GM19025 (cell line): ENCODE results near the gene CDV3.
"Not testable (repeated sequence)": the region's sequence is repeated elsewhere in the genome, so short reads cannot be mapped to it uniquely, and the experiment has no call there.

Experiments
- ATAC-seq: cut with Tn5 transposase; IDR thresholded peaks from one replicate; pipeline ENCODE4 v1.9.1; 2021; ENCODE audit warnings: mild to moderate bottlenecking, low read depth, moderate library complexity; ENCODE audit not compliant: unreplicated experiment

CDV3 gene, protein sequence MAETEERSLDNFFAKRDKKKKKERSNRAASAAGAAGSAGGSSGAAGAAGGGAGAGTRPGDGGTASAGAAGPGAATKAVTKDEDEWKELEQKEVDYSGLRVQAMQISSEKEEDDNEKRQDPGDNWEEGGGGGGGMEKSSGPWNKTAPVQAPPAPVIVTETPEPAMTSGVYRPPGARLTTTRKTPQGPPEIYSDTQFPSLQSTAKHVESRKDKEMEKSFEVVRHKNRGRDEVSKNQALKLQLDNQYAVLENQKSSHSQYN

DNA sequence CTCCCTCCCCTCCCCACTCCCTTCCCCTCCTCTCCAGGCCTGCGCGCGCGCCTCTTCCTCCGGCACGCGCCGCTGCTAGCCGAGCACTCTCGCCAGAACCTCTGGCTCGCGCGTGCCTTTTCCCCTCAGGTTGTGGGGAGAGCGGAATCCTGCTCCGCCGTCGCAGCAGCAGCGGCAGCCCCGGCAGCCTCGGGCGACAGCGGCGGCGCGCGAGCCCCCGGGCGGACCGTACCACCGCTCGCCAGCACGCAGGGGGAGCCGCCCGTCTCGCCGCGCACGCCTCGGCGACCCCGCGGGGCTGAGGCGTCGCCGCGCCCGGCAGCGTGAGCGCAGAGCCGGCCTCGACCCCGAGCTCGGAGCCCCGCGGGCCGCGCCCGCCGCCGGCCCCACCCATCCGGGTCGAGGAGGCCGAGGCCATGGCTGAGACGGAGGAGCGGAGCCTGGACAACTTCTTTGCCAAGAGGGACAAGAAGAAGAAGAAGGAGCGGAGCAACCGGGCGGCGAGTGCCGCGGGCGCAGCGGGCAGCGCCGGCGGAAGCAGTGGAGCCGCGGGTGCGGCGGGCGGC lies at the start of gene CDV3:
Gene CDV3 (plus strand): TSS at position 58 of the 566 bp plus-strand sequence. CDS start 359 bp downstream, at position 417.
- ATAC-seq = peak; percentile 40

DNA sequence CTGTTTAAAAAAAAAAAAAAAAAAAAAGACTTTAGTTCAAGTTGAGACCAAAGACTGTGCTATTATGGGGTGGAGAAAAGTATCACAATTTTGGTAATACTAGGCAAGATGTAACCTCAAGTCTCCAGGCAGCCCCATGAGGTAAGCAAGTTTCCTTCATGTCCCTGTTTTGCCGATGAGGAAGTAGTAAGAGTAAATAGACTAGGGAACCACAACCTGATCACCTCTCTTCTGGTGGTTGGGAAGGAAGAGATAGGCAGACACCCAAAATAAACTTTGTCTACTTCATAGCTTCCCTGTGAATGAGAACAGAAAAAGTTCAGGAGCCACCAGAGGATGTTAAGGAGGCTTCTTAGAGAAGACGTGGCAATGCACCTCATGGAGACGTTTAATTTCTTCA lies 49.7 kb upstream of the CDV3 start:
- ATAC-seq = not testable (repeated sequence)

DNA sequence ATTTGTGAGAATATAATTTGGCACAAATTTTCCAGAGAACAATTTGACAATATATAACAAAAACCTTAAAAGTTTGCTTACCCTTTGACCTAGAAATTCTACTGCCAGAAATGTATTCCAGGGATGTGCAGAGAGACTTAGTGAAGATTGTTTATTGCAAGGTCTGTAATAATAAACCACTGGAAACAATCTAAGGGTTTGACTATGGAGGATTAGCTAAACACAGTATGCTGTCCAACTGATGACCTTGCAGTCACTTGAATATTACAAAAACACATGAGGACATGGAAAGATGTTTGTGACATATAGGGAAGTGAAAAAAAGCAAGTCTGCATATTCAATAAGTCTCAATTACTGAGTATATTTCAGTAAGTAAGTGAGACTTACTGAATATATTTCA lies 48.1 kb upstream of the CDV3 start:
- ATAC-seq = no peak

DNA sequence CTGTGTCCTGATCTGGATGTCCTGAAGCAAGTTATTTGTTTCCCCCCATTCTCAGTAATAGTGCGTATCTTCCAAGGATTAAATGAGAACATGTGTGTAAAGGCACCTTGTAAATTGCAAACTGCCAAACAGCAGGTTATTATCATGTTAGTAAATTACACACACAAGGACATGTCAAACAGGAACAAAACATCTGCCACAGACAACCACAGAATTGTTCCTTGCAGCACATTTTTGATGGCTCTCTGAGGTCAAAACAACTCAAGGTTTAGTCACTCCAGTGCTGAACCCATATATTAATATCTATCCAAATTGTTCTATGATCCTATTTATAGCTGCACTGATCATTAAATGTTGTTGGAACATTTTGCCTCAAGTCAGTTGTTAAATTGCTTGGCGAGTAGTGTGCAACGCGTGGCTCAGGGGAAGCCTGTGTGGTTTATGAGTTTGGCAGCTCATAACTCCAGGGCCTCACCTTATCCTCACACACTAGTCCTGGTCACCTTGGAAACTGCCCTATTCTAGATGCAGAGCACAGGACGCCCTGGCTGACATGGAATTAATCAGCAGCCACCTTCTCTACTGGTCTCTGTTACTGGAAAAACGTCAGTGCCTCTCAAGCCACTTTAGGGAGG lies 46.3 kb upstream of the CDV3 start:
- ATAC-seq = no peak

DNA sequence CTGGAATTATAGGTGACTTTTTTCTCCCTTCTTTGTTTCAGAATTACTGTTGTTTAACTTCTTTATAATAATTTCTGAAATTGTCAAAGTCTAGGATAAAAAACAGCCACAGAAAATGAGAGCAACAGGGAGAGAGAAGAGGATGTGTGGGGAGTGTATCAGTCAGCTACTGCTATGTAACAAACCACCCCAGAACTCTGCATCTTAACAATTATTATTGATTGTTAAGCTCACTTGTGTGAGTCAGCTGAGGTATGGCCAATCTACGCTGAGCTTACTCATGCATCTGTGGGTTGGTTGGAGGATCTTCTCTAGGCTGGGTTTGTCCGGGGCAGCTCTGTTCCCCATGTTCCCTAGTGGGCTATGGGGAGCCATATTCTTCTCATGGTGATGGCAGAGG lies 43.7 kb upstream of the CDV3 start:
- no peak for ATAC-seq

DNA sequence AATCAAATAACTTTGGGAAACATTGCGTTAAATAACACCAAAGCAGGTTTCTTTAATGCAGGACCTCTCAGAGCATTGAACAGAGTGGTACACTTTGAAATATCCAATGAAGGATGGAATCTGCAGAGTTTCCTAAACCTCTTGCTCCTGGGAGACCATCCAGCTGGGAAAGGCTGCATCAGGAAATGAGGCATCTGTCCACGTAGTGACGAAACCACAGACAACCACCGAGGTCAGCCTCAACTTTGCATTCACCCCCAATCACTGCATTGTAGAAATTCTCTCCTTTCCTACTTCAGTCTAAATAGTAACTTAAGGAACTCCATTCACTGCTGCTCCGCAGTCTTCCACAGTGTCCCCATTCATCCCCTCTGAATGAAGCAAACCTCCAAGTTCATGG lies 41.5 kb upstream of the CDV3 start:
- ATAC-seq = no peak

DNA sequence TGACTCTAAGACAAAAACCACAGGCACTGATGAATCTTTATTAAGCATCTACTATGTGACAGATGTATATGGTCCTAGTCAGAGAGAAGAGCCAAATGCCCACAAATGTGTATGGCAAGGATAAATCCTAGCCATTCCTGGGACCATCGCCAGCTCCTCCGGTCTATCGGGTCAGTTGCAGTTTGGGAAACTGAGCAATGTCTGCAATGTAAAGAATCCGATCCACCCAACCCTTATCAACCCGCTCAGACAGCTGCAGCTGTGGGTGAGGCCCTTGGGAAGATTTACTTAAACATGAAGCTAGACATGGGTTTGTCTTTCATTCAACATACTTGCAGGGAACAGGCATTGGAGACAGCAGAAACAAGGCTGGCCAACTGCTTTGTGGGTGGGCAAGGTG lies 40.5 kb upstream of the CDV3 start:
- ATAC-seq = no peak

DNA sequence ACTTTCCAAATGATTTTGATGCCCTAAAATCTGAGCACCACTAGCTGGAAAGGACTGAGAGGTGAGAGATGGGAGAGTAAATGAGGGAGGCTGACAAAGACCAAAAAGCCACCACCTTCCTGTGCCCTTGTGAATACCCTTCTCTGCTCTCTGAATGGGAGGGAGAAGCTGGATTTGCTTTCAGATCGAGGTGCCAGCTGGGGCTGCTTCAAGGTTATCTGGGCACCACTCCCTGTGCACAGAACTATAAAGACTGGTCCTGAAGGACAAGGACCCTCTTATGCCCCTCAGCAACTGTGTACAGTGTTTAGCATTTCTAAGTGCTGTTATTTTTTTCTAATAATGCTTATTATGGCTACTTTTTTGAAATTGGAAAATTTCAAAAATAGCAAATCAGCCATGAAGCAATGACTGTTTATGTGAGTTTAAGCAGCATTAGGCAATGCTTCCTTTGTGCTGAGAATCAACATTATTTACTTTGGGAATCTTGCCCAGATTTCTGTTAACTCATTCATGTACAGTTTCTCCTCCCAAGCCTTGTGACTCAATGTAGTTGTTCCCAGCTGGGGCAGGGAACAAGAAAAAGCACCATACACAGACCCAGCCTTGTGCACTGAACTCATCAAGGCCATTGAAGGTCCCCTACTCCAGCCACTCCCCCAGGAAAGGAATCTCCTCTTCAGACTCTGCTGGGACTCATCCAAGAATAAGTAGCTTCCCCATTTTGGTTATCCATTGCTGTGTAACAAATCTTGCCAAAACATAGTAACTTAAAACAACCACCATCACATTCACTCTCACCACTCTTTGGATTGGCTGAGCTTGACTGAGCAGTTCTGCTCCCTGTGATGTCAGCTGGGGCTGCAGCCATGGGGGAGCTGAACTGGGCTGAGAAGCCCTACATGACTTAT lies 37.3 kb upstream of the CDV3 start:
- no peak for ATAC-seq

DNA sequence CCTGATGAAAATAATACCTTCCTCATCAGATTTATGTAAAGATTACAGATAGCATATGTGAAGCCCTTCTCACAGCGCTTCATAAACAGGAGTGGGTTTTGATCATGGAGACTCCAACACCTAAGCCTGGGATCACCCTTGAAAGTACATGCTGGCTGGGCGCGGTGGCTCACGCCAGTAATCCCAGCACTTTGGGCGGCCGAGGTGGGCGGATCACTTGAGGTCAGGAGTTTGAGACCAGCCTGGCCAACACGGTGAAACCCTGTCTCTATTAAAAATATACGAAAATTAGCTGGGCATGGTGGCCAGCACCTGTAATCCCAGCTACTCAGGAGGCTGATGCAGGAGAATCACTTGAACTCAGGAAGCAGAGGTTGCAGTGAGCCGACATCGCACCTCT lies 36.4 kb upstream of the CDV3 start:
- not testable (repeated sequence) for ATAC-seq

DNA sequence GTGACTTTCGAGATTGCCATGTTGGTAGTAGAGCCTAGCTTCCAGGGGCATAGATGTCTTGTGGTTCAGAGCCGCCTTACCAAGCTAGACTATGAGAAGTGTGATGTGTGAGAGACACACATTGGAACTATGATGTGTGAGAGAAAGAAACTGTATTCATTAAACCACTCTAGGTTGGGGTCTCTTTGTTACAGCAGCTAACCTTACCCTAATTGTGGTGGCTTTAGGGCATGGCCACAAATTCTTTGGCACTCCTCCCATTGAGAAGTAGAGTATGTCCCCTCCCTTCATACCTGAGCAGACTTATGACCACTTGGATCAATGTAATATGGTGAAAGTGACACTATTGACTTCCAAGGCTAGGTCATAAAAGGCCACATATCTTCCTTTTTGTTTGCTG lies 35.3 kb upstream of the CDV3 start:
- ATAC-seq = no peak

DNA sequence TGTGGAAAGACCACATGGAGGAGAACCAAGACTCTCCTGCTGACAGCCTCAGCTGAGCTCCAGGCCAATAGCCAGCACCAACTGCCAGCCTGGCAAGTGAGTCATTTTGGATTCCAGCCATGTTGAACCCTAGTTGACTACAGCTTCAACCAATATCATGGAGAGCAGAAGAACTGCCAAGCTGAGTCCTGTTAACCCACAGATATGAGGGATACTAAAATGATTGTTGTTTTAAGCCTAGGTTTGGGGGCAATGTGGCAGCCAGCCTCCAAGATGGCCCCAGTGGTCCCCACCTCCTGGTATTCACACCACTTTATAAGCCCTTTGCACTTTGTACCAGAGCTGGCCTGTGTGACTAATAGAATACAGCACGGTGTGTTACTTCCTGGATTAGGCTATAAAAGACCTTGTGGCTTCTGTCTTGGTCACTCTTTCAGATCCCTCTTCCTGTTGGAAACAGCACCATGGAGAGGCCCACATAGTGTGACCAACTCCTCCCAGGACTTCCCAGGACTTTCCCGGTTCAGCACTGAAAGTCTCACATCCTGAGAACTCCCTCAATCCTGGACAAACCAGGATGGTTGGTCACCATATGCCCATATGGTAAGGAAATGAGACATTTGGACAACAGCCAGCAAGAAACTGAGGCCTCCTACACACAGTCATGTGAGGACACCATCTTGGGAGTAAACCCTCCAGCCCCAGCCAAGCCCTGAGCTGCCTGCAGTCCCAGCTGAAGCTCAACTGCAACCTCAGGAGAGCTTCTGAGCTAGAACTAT lies 32.4 kb upstream of the CDV3 start:
- peak; percentile 71 for ATAC-seq

DNA sequence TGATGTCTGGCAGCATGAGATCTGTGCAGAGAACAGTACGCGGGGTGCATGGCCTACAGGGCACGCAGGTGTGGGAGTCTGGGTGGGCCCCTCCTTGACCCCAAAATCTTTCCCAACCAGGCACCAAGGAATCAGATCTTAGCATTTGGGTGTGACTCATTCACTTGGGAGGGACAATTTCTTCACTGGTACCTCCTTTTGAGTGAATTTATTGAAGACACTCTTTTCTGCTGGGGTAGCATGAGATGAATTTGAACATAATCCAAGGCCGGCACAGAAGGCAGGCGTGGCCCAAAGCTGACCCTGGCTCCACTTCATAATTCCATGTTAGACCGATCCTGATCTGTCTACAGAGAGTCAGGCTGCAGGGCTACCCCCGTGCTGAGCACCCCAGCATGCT lies 30.6 kb upstream of the CDV3 start:
- ATAC-seq = no peak

DNA sequence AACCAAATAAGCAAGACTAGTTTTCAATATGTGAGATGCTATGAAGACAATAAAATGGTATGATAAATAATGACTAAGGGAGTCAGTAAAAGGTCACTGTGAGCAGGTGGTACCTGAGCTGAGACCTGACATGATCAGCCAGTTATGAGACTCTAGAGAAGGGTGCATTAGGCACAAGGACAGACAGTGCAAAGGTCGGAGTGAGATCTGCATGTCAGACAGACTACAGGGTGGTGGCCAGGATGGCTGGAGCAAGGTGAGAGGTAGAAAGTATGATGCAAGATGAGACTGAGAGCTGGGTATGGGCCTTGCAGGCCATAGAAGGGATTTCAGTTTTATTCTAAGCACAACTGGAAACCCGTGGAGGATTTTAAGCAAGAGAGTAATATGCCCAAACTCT lies 28.5 kb upstream of the CDV3 start:
- ATAC-seq = not testable (repeated sequence)

DNA sequence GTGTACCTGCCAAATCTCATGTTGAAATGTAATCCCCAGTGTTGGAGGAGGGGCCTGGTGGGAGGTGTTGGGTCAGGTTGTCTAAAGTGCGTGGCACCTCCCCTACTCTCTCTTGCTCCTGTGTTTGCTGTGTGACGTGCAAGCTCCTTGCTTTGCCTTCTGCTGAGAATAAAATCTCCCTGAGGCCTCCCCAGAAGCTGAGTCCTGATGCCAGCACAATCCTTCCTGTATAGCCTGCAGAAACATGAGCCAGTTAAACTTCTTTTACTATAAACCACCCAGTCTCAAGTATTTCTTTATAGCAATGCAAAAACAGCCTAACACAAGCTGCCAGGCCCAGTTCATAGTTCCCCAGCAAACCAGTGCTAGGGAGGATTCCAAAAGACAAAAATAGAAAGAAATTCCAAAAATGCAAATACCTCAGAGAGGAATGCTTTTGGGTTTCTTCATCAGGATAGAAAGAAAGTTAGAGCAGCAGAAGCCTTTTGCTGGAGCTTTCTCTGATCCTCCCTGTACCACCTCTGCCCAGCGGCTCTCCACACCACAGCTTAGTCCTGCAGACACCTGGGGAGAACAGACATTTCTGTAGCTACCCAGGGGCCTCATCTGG lies 25.9 kb upstream of the CDV3 start:
- no peak for ATAC-seq

DNA sequence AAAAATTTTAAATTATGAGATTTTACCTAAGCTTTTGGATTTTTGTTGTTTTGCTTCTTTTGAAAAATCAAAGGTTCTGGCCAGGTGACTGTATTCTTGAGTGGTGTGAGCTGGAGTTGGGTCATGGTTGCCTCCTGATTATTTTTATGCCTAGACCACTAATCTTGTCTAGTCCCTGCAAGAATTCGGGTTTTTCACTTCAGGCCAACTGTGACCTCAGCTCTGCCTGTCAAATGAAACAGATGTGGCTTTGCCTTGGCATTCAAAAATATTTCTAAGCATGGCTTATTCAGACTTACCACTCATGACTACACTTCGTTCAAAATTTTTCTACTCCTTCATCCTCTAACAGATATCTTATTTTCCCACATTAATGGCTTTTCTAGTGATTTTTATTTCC lies 25.4 kb upstream of the CDV3 start:
- ATAC-seq = no peak

DNA sequence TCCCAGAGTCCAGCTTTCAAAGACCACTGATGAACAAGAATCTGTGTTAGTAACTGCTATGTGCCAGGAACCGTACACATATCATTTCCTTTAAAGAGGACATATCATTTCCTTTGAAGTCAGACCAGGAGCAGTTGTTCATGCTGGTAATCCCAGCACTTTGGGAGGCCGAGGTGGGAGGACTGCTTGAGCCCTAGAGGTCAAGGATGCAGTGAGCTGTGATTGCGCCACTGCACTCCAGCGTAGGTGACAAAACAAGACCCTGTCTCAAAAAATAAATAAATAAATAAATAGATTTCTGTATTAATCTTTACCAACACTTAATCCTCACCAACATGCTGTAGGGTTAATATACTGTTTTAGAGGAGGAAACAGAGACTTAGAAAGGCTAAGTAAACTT lies 23.9 kb upstream of the CDV3 start:
- no peak for ATAC-seq

DNA sequence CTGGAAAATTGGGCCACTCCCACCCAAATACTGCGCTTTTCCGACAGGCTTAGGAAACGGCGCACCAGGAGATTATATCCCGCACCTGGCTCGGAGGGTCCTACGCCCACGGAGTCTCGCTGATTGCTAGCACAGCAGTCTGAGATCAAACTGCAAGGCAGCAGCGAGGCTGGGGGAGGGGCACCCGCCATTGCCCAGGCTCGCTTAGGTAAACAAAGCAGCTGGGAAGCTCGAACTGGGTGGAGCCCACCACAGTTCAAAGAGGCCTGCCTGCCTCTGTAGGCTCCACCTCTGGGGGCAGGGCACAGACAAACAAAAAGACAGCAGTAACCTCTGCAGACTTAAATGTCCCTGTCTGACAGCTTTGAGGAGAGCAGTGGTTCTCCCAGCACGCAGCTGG lies 21.9 kb upstream of the CDV3 start:
- not testable (repeated sequence) for ATAC-seq

DNA sequence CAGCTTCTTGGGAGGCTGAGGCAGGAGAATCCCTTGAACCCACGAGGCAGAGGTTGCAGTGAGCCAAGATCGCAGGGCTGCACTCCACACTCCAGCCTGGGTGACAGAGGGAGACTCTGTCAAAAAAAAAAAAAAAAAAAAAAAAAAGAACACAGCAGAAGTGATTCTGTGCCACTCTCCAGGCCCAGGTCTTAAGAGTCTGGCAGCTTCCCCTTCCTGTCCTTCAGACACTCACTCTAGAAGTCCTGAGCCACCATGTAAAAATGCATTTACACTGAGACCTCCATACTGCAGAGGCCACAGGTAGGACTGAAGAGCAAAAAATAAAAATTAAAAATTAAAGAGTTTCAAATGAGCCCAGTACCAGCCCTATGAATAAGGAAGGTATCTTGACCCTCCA lies 11.8 kb upstream of the CDV3 start:
- ATAC-seq = no peak

DNA sequence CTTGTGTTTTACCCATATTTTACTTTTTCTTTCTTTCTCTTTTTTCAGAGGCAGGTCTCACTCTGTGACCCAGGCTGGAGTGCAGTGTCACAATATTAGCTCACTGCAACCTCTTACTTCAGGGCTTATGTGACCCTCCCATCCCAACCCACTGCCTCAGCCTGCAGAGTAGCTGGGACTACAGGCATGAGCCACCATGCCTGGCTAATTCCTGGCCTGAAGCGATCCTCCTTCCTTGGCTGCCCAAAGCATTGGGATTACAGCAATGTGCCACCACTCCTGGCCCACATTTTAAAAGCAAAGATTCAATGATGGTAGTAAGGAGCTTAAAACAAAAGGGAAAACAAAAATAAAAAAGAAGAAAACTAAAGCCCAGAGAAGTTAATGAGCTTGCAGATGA lies 11.1 kb upstream of the CDV3 start:
- no peak for ATAC-seq

DNA sequence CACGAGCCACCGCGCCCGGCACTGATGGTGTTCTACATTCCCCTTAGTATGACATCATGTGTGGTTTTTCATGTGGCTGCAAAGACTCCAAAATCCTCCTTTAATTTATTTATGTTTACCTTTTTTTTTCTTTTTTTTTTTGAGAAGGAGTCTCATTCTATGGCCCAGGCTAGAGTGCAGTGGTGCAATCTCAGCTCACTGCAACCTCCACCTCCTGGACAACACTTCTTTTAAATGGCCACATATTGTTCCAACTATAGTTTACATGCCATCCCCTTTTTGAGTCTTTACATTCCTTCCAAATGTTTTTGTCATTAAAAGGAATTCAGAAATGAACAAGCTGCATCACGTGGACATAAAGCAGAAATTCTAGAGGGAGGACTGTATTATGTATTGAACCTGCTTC lies 10.3 kb upstream of the CDV3 start:
- ATAC-seq = no peak
